Neural cell (in vitro differentiated cells): ENCODE results near the gene FAF1. TPM values are rescaled to one million over a fixed set of nuclear protein-coding genes. Genes with fewer than 3 reads are reported as not detected.

Experiments
- H2AFZ ChIP-seq: fragments of 200-600, 300-800 bp; sonication (generic), shearing (Covaris generic); 2 replicates; pipeline ENCODE4 v1.6.0; 2014; ENCODE audit warnings: low read depth, mild to moderate bottlenecking, antibody characterized with exemption, low read length, moderate library complexity
- H3F3A ChIP-seq: fragments of 200-600 bp; shearing (Covaris generic); 2 replicates; pipeline ENCODE4 v1.6.1; 2016; ENCODE audit warnings: mild to moderate bottlenecking, moderate library complexity, mixed read lengths, antibody characterized with exemption, low read length; ENCODE audit not compliant: insufficient read depth, poor library complexity, severe bottlenecking
- H3K27ac ChIP-seq: fragments of 200-600, 300-800 bp; sonication (generic), shearing (Covaris generic); 2 replicates; pipeline ENCODE4 v1.5.1; 2014; ENCODE audit warnings: mild to moderate bottlenecking, low read length, moderate library complexity
- H3K27me3 ChIP-seq: fragments of 300-800, 200-600 bp; sonication (generic), shearing (Covaris generic); 2 replicates; pipeline ENCODE4 v1.6.0; 2014; ENCODE audit warnings: mild to moderate bottlenecking, low read depth, low read length, moderate library complexity; ENCODE audit not compliant: insufficient read depth
- H3K36me3 ChIP-seq: fragments of 300-800, 200-600 bp; sonication (generic), shearing (Covaris generic); 2 replicates; pipeline ENCODE4 v1.5.1; 2014; ENCODE audit warnings: mild to moderate bottlenecking, antibody characterized with exemption, low read length, moderate library complexity; ENCODE audit not compliant: insufficient read depth
- H3K4me2 ChIP-seq: fragments of 300-800, 200-600 bp; sonication (generic), shearing (Covaris generic); 2 replicates; pipeline ENCODE4 v1.6.0; 2014; ENCODE audit warnings: mild to moderate bottlenecking, low read length
- H3K4me3 ChIP-seq: fragments of 300-800, 200-600 bp; sonication (generic), shearing (Covaris generic); 2 replicates; pipeline ENCODE4 v1.5.1; 2014; ENCODE audit warnings: mild to moderate bottlenecking, low read length, moderate library complexity
- H3K79me2 ChIP-seq: fragments of 200-600 bp; shearing (Covaris generic); replicated peaks from 2 replicates; pipeline ENCODE4 v1.6.0; 2014; ENCODE audit warnings: mild to moderate bottlenecking, low read length, moderate library complexity; ENCODE audit not compliant: insufficient read depth
- H3K9ac ChIP-seq: fragments of 300-800, 200-600 bp; sonication (generic), shearing (Covaris generic); 2 replicates; pipeline ENCODE4 v1.6.1; 2016; ENCODE audit warnings: mild to moderate bottlenecking, low read length, mixed read lengths
- H3K9me2 ChIP-seq: fragments of 200-600 bp; shearing (Covaris generic); 2 replicates; pipeline ENCODE4 v1.6.1; 2016; ENCODE audit warnings: mild to moderate bottlenecking, low read length, mixed read lengths; ENCODE audit not compliant: insufficient read depth
- H3K9me3 ChIP-seq: fragments of 200-600, 300-800 bp; sonication (generic), shearing (Covaris generic); 2 replicates; pipeline ENCODE4 v1.6.1; 2016; ENCODE audit warnings: mild to moderate bottlenecking, mixed run types, low read length, moderate library complexity, mixed read lengths
- H4K20me1 ChIP-seq: fragments of 200-600 bp; shearing (Covaris generic); 2 replicates; pipeline ENCODE4 v1.6.1; 2016; ENCODE audit warnings: mild to moderate bottlenecking, mixed run types; ENCODE audit not compliant: insufficient read depth
- CTCF ChIP-seq: fragments of 450-650 bp; IDR thresholded peaks from 2 replicates; pipeline ENCODE4 v1.5.1; 2014; ENCODE audit warnings: antibody characterized with exemption, mild to moderate bottlenecking, moderate library complexity; ENCODE audit not compliant: poor library complexity, severe bottlenecking
- EP300 ChIP-seq: fragments of 450-650 bp; conservative IDR thresholded peaks from 2 replicates; pipeline ENCODE4 v1.6.1; 2014; ENCODE audit warnings: antibody characterized with exemption, mild to moderate bottlenecking, moderate library complexity; ENCODE audit not compliant: poor library complexity, severe bottlenecking
- EZH2 ChIP-seq: fragments of 200-600, 300-800 bp; shearing (Covaris generic), sonication (generic); IDR thresholded peaks from 2 replicates; pipeline ENCODE4 v1.6.1; 2014; ENCODE audit warnings: antibody characterized with exemption, low read length, borderline replicate concordance, mild to moderate bottlenecking; ENCODE audit not compliant: insufficient read depth, poor library complexity, severe bottlenecking
- MXI1 ChIP-seq: fragments of 450-650 bp; conservative IDR thresholded peaks from 2 replicates; pipeline ENCODE4 v1.6.1; 2014; ENCODE audit warnings: antibody characterized with exemption, mild to moderate bottlenecking; ENCODE audit not compliant: poor library complexity, severe bottlenecking
- POLR2AphosphoS5 ChIP-seq: IDR thresholded peaks from 2 replicates; pipeline ENCODE4 v1.6.1; 2012
- RAD21 ChIP-seq: fragments of 450-650 bp; conservative IDR thresholded peaks from 2 replicates; pipeline ENCODE4 v1.6.1; 2014; ENCODE audit warnings: antibody characterized with exemption, mild to moderate bottlenecking, moderate library complexity
- REST ChIP-seq: IDR thresholded peaks from 2 replicates; pipeline ENCODE4 v1.6.1; 2012; ENCODE audit warnings: borderline replicate concordance
- SMC3 ChIP-seq: fragments of 450-650 bp; conservative IDR thresholded peaks from 2 replicates; pipeline ENCODE4 v1.6.1; 2014; ENCODE audit warnings: antibody characterized with exemption, mild to moderate bottlenecking, moderate library complexity; ENCODE audit not compliant: poor library complexity
- TAF1 ChIP-seq: IDR thresholded peaks from 2 replicates; pipeline ENCODE4 v1.6.1; 2012; ENCODE audit warnings: low read depth
- polyA plus RNA-seq: library from polyadenylated mRNA; depleted of rRNA; stranded (reverse); fragments of >200 nt; gene quantifications from 2 replicates; pipeline ENCODE4 v1.2.3, GENCODE V29; 2014

FAF1 gene
- polyA plus RNA-seq, 1 donor from 2014 or later: 52.1 TPM

GRCh38 chr1:50416553-50417453 lies 543.3 kb downstream of the FAF1 start:
- Histone ChIP-seq H3K27ac (no peak overlapping the region), H3K4me3 (no peak overlapping the region), H4K20me1 (no peaks in the 10 kb centered on the region), H3K9me3 (peaks cover 7% of the 10 kb centered on the region), H3F3A (no peaks in the 10 kb centered on the region), H3K36me3 (no peaks in the 10 kb centered on the region), H2AFZ (no peak overlapping the region), H3K4me2 (no peak overlapping the region), H3K9me2 (no peaks in the 10 kb centered on the region), H3K27me3 (peaks cover 94% of the 10 kb centered on the region), H3K9ac (no peak overlapping the region), H3K79me2 (no peaks in the 10 kb centered on the region)
- peak; percentile 11 for TF ChIP-seq POLR2AphosphoS5
- TF ChIP-seq EZH2: peak; percentile 70
- TF ChIP-seq REST: no peak

GRCh38 chr1:50416150-50416527 lies 543.9 kb downstream of the FAF1 start:
- H3K79me2 ChIP-seq: no peaks in the 10 kb centered on the region
- no peak overlapping the region for H3K9ac ChIP-seq
- H3K9me3 ChIP-seq: peaks cover 7% of the 10 kb centered on the region
- no peak overlapping the region for H3K4me2 ChIP-seq
- no peak overlapping the region for H3K27ac ChIP-seq
- H2AFZ ChIP-seq: no peak overlapping the region
- H3K36me3 ChIP-seq: no peaks in the 10 kb centered on the region
- TF ChIP-seq EZH2: peak; percentile 16
- TF ChIP-seq EP300: no peak
- H3K4me3 ChIP-seq: no peak overlapping the region
- H3F3A ChIP-seq: no peaks in the 10 kb centered on the region
- H3K9me2 ChIP-seq: no peaks in the 10 kb centered on the region
- H4K20me1 ChIP-seq: no peaks in the 10 kb centered on the region
- H3K27me3 ChIP-seq: peaks cover 93% of the 10 kb centered on the region

GRCh38 chr1:50415235-50416149 lies 544.6 kb downstream of the FAF1 start:
- no peaks in the 10 kb centered on the region for H3K36me3 ChIP-seq
- no peak overlapping the region for H3K4me2 ChIP-seq
- no peaks in the 10 kb centered on the region for H3K9me2 ChIP-seq
- H3K4me3 ChIP-seq: no peak overlapping the region
- H3K79me2 ChIP-seq: no peaks in the 10 kb centered on the region
- no peak for TF ChIP-seq SMC3
- no peak for TF ChIP-seq CTCF
- TF ChIP-seq TAF1: no peak
- TF ChIP-seq MXI1: no peak
- no peak for TF ChIP-seq EP300
- no peak for TF ChIP-seq EZH2
- no peak for TF ChIP-seq POLR2AphosphoS5
- no peak for TF ChIP-seq REST
- no peak for TF ChIP-seq RAD21
- no peaks in the 10 kb centered on the region for H3F3A ChIP-seq
- H4K20me1 ChIP-seq: no peaks in the 10 kb centered on the region
- no peak overlapping the region for H2AFZ ChIP-seq
- peaks cover 7% of the 10 kb centered on the region for H3K9me3 ChIP-seq
- no peak overlapping the region for H3K9ac ChIP-seq
- H3K27me3 ChIP-seq: peaks cover 91% of the 10 kb centered on the region
- no peak overlapping the region for H3K27ac ChIP-seq
